GM23338 (cell line): Measurements from ENCODE around the gene SEZ6. TPM values are rescaled to one million over a fixed set of nuclear protein-coding genes. Genes with fewer than 3 reads are reported as not detected.

ENCODE experiments used
- ATAC-seq: fragments of 200-7000 bp; cut with Tn5 transposase; 3 replicates; pipeline ENCODE4 v1.9.1; 2020
- DNase-seq: peaks from one replicate; pipeline ENCODE4 v3.0.0-alpha.2; 2015; ENCODE audit warnings: low spot score
- H2AFZ ChIP-seq: fragments of 200-600 bp; sonication (generic); 2 replicates; pipeline ENCODE4 v1.8.0; 2016; ENCODE audit warnings: antibody characterized with exemption, mild to moderate bottlenecking, moderate library complexity
- H3F3A ChIP-seq: fragments of 200-600 bp; sonication (generic); replicated peaks from 2 replicates; pipeline ENCODE4 v1.8.0; 2017; ENCODE audit warnings: antibody characterized with exemption, mixed run types, low read depth
- H3K27ac ChIP-seq: fragments of 200-600 bp; sonication (generic); 2 replicates; pipeline ENCODE4 v1.6.1; 2016; ENCODE audit warnings: low read depth
- H3K27me3 ChIP-seq: fragments of 200-600 bp; sonication (generic); 2 replicates; pipeline ENCODE4 v1.8.0; 2016; ENCODE audit warnings: mild to moderate bottlenecking, mixed run types, moderate library complexity; ENCODE audit not compliant: insufficient read depth
- H3K36me3 ChIP-seq: fragments of 200-600 bp; sonication (generic); 2 replicates; pipeline ENCODE4 v1.8.0; 2016; ENCODE audit warnings: mild to moderate bottlenecking; ENCODE audit not compliant: insufficient read depth
- H3K4me1 ChIP-seq: fragments of 200-600 bp; sonication (generic); 2 replicates; pipeline ENCODE4 v1.8.0; 2016; ENCODE audit warnings: mild to moderate bottlenecking, moderate library complexity; ENCODE audit not compliant: insufficient read depth
- H3K4me2 ChIP-seq: fragments of 200-600 bp; sonication (generic); 2 replicates; pipeline ENCODE4 v1.7.1; 2017; ENCODE audit warnings: mixed run types
- H3K4me3 ChIP-seq: fragments of 200-600 bp; sonication (generic); 2 replicates; pipeline ENCODE4 v1.6.1; 2016; ENCODE audit warnings: mixed run types
- H3K79me2 ChIP-seq: fragments of 200-600 bp; sonication (generic); replicated peaks from 2 replicates; pipeline ENCODE4 v1.8.0; 2017; ENCODE audit warnings: mild to moderate bottlenecking; ENCODE audit not compliant: insufficient read depth
- H3K9me2 ChIP-seq: fragments of 200-600 bp; sonication (generic); 2 replicates; pipeline ENCODE4 v1.8.0; 2017; ENCODE audit not compliant: insufficient read depth
- H4K20me1 ChIP-seq: fragments of 200-600 bp; sonication (generic); replicated peaks from 2 replicates; pipeline ENCODE4 v1.8.0; 2017; ENCODE audit warnings: mild to moderate bottlenecking; ENCODE audit not compliant: insufficient read depth
- H3K27ac Mint-ChIP-seq: 2 replicates; pipeline ENCODE4 v1.8.0; 2020; ENCODE audit warnings: inconsistent platforms, mild to moderate bottlenecking, moderate library complexity, mixed read lengths
- H3K27me3 Mint-ChIP-seq: 3 replicates; pipeline ENCODE4 v1.8.0; 2022; ENCODE audit warnings: low read depth, mild to moderate bottlenecking, moderate library complexity, mixed read lengths, inconsistent platforms; ENCODE audit not compliant: insufficient read depth, poor library complexity
- H3K36me3 Mint-ChIP-seq: 3 replicates; pipeline ENCODE4 v1.8.0; 2021; ENCODE audit warnings: low read depth, mild to moderate bottlenecking, inconsistent platforms, moderate library complexity, mixed read lengths
- H3K4me1 Mint-ChIP-seq: 3 replicates; pipeline ENCODE4 v1.8.0; 2020; ENCODE audit warnings: mild to moderate bottlenecking, inconsistent platforms, mixed read lengths
- H3K4me3 Mint-ChIP-seq: 3 replicates; pipeline ENCODE4 v1.8.0; 2021; ENCODE audit warnings: moderate library complexity, mild to moderate bottlenecking, inconsistent platforms, mixed read lengths
- H3K9me3 Mint-ChIP-seq: 3 replicates; pipeline ENCODE4 v1.8.0; 2020; ENCODE audit warnings: moderate library complexity, mild to moderate bottlenecking, inconsistent platforms, mixed read lengths
- CREB1 ChIP-seq: fragments of 250-450 bp; sonication (Bioruptor Pico); IDR thresholded peaks from 2 replicates; pipeline ENCODE4 v1.5.0; 2020; ENCODE audit warnings: low read depth, mild to moderate bottlenecking, moderate library complexity
- EZH2 ChIP-seq: fragments of 200-600 bp; sonication (generic); IDR thresholded peaks from one replicate; pipeline ENCODE4 v1.8.0; 2017; ENCODE audit warnings: antibody characterized with exemption, mild to moderate bottlenecking, low read depth; ENCODE audit not compliant: unreplicated experiment
- EZH2phosphoT487 ChIP-seq: fragments of 200-600 bp; sonication (generic); IDR thresholded peaks from one replicate; pipeline ENCODE4 v1.8.1; 2018; ENCODE audit warnings: antibody characterized with exemption; ENCODE audit not compliant: unreplicated experiment
- JUNB ChIP-seq: IDR thresholded peaks from one replicate; pipeline ENCODE4 v1.6.1; 2016; ENCODE audit warnings: antibody characterized with exemption; ENCODE audit not compliant: unreplicated experiment
- NANOG ChIP-seq: IDR thresholded peaks from 2 replicates; pipeline ENCODE4 v1.6.1; 2016; ENCODE audit warnings: antibody characterized with exemption, borderline replicate concordance
- POLR2AphosphoS5 ChIP-seq: IDR thresholded peaks from 2 replicates; pipeline ENCODE4 v1.6.1; 2016; ENCODE audit warnings: antibody characterized with exemption, low read depth
- STAT1 ChIP-seq: IDR thresholded peaks from one replicate; pipeline ENCODE4 v1.6.1; 2016; ENCODE audit warnings: antibody characterized with exemption; ENCODE audit not compliant: unreplicated experiment
- ZNF114 ChIP-seq: fragments of 250-450 bp; sonication (Bioruptor Pico); IDR thresholded peaks from 2 replicates; pipeline ENCODE4 v1.5.0; 2020; ENCODE audit warnings: mild to moderate bottlenecking, moderate library complexity
- ZNF331 ChIP-seq: fragments of 250-450 bp; sonication (Bioruptor Pico); IDR thresholded peaks from 2 replicates; pipeline ENCODE4 v1.5.0; 2020; ENCODE audit warnings: low read depth, mild to moderate bottlenecking, moderate library complexity
- polyA plus RNA-seq: library from polyadenylated mRNA; unstranded; fragments of >200 nt; fragmentation: Nextera tagmentation; extraction: Ambion mirVana; gene quantifications from 2 replicates; pipeline ENCODE4 v1.2.1, GENCODE V29; 2016
- total RNA-seq: library from RNA; depleted of rRNA; stranded (reverse); fragments of >200 nt; shearing (Covaris generic); gene quantifications from 2 replicates; pipeline ENCODE4 v1.2.3, GENCODE V29; 2014
- TF ChIP-seq, protein P1 (sequence below): IDR thresholded peaks from 2 replicates; pipeline ENCODE4 v1.6.1; 2016; ENCODE audit warnings: antibody characterized with exemption
- TF ChIP-seq, protein P2 (sequence below): fragments of 250-450 bp; sonication (Bioruptor Pico); IDR thresholded peaks from 2 replicates; pipeline ENCODE4 v1.5.0; 2020; ENCODE audit warnings: mild to moderate bottlenecking, moderate library complexity
- TF ChIP-seq, protein P3 (sequence below): IDR thresholded peaks from one replicate; pipeline ENCODE4 v1.6.1; 2018; ENCODE audit warnings: antibody characterized with exemption; ENCODE audit not compliant: unreplicated experiment
- TF ChIP-seq, protein P4 (sequence below), 2 experiments: fragments of 200-600 bp in 1 of 2; sonication (generic) in 1 of 2; conservative IDR thresholded peaks; 2 replicates each; pipeline versions ENCODE4 v1.5.1 to v1.6.1; 2016 to 2017; ENCODE audit warnings: antibody characterized with exemption in 2 of 2, low read depth in 2 of 2, mild to moderate bottlenecking in 2 of 2, moderate library complexity in 1 of 2

The SEZ6 gene
- total and polyA plus RNA-seq, 2 experiments from 2014 or later = 1.0 to 6.5 TPM

DNA sequence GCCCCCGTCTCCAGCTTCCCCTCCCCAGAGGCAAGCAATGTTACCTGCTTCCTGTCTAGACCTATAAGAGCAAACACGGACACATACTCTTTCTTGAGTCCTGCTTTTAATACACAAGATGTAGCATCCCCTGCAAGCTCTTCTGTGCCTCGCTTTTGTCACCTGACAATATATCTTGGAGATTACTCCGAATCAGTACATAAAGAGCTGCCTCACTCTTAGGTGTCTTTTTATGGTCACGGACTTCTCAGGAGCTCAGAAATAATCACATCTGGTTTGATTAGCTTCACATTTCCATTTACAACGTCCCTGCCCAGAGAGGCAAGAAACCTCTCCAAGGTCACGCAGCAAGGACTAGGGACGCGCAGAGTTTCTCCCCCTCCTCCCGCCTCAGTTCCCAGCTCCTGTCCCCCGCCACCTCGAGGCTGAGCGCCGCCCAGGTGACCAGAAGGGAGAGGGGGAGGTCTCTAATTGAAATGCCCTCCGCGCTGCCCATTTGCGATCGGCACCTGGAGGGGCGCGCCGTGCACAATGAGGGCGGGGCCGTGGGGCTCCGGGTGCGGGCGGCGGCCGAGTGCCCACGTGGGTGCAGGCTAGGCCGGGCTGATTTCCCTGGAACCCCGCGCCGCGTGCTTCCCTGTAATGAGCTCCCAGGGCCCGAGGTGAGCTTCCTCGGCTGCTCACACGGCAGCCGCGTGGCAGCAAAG is 13.8 kb upstream of the SEZ6 start:
- Histone ChIP-seq H3K9me2 (0 out of 2 replicates have a peak, but pooled peaks cover 4% of the 10 kb centered on the region), H4K20me1 (no peaks in the 10 kb centered on the region), H2AFZ (peak overlapping the region; percentile 1; the same call in 1 of the 2 replicates), H3K27ac (no peak overlapping the region), H3K27me3 (peaks cover 5% of the 10 kb centered on the region; the same call in 1 of the 2 replicates), H3K79me2 (no peaks in the 10 kb centered on the region), H3K36me3 (no peaks in the 10 kb centered on the region), H3K4me3 (peak overlapping the region; percentile 43), H3K4me2 (peak overlapping the region; percentile 69), H3K4me1 (peaks cover 62% of the 10 kb centered on the region), H3F3A (peaks cover 25% of the 10 kb centered on the region)
- TF ChIP-seq ZNF331 (no peak), STAT1 (no peak), POLR2AphosphoS5 (no peak), EZH2phosphoT487 (no peak), NANOG (no peak), JUNB (no peak), ZNF114 (CRISPR knock-in tag) (no peak), CREB1 (CRISPR knock-in tag) (no peak), EZH2 (no peak)
- TF ChIP-seq, protein P1, sequence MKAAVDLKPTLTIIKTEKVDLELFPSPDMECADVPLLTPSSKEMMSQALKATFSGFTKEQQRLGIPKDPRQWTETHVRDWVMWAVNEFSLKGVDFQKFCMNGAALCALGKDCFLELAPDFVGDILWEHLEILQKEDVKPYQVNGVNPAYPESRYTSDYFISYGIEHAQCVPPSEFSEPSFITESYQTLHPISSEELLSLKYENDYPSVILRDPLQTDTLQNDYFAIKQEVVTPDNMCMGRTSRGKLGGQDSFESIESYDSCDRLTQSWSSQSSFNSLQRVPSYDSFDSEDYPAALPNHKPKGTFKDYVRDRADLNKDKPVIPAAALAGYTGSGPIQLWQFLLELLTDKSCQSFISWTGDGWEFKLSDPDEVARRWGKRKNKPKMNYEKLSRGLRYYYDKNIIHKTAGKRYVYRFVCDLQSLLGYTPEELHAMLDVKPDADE = no peak
- TF ChIP-seq, protein P2, sequence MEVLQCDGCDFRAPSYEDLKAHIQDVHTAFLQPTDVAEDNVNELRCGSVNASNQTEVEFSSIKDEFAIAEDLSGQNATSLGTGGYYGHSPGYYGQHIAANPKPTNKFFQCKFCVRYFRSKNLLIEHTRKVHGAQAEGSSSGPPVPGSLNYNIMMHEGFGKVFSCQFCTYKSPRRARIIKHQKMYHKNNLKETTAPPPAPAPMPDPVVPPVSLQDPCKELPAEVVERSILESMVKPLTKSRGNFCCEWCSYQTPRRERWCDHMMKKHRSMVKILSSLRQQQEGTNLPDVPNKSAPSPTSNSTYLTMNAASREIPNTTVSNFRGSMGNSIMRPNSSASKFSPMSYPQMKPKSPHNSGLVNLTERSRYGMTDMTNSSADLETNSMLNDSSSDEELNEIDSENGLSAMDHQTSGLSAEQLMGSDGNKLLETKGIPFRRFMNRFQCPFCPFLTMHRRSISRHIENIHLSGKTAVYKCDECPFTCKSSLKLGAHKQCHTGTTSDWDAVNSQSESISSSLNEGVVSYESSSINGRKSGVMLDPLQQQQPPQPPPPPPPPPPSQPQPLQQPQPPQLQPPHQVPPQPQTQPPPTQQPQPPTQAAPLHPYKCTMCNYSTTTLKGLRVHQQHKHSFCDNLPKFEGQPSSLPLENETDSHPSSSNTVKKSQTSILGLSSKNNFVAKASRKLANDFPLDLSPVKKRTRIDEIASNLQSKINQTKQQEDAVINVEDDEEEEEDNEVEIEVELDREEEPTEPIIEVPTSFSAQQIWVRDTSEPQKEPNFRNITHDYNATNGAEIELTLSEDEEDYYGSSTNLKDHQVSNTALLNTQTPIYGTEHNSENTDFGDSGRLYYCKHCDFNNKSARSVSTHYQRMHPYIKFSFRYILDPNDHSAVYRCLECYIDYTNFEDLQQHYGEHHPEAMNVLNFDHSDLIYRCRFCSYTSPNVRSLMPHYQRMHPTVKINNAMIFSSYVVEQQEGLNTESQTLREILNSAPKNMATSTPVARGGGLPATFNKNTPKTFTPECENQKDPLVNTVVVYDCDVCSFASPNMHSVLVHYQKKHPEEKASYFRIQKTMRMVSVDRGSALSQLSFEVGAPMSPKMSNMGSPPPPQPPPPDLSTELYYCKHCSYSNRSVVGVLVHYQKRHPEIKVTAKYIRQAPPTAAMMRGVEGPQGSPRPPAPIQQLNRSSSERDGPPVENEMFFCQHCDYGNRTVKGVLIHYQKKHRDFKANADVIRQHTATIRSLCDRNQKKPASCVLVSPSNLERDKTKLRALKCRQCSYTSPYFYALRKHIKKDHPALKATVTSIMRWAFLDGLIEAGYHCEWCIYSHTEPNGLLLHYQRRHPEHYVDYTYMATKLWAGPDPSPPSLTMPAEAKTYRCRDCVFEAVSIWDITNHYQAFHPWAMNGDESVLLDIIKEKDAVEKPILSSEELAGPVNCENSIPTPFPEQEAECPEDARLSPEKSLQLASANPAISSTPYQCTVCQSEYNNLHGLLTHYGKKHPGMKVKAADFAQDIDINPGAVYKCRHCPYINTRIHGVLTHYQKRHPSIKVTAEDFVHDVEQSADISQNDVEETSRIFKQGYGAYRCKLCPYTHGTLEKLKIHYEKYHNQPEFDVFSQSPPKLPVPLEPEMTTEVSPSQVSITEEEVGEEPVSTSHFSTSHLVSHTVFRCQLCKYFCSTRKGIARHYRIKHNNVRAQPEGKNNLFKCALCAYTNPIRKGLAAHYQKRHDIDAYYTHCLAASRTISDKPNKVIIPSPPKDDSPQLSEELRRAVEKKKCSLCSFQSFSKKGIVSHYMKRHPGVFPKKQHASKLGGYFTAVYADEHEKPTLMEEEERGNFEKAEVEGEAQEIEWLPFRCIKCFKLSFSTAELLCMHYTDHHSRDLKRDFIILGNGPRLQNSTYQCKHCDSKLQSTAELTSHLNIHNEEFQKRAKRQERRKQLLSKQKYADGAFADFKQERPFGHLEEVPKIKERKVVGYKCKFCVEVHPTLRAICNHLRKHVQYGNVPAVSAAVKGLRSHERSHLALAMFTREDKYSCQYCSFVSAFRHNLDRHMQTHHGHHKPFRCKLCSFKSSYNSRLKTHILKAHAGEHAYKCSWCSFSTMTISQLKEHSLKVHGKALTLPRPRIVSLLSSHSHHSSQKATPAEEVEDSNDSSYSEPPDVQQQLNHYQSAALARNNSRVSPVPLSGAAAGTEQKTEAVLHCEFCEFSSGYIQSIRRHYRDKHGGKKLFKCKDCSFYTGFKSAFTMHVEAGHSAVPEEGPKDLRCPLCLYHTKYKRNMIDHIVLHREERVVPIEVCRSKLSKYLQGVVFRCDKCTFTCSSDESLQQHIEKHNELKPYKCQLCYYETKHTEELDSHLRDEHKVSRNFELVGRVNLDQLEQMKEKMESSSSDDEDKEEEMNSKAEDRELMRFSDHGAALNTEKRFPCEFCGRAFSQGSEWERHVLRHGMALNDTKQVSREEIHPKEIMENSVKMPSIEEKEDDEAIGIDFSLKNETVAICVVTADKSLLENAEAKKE (CRISPR knock-in tag) = no peak
- TF ChIP-seq, protein P3, sequence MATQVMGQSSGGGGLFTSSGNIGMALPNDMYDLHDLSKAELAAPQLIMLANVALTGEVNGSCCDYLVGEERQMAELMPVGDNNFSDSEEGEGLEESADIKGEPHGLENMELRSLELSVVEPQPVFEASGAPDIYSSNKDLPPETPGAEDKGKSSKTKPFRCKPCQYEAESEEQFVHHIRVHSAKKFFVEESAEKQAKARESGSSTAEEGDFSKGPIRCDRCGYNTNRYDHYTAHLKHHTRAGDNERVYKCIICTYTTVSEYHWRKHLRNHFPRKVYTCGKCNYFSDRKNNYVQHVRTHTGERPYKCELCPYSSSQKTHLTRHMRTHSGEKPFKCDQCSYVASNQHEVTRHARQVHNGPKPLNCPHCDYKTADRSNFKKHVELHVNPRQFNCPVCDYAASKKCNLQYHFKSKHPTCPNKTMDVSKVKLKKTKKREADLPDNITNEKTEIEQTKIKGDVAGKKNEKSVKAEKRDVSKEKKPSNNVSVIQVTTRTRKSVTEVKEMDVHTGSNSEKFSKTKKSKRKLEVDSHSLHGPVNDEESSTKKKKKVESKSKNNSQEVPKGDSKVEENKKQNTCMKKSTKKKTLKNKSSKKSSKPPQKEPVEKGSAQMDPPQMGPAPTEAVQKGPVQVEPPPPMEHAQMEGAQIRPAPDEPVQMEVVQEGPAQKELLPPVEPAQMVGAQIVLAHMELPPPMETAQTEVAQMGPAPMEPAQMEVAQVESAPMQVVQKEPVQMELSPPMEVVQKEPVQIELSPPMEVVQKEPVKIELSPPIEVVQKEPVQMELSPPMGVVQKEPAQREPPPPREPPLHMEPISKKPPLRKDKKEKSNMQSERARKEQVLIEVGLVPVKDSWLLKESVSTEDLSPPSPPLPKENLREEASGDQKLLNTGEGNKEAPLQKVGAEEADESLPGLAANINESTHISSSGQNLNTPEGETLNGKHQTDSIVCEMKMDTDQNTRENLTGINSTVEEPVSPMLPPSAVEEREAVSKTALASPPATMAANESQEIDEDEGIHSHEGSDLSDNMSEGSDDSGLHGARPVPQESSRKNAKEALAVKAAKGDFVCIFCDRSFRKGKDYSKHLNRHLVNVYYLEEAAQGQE = no peak
- TF ChIP-seq, protein P4, sequence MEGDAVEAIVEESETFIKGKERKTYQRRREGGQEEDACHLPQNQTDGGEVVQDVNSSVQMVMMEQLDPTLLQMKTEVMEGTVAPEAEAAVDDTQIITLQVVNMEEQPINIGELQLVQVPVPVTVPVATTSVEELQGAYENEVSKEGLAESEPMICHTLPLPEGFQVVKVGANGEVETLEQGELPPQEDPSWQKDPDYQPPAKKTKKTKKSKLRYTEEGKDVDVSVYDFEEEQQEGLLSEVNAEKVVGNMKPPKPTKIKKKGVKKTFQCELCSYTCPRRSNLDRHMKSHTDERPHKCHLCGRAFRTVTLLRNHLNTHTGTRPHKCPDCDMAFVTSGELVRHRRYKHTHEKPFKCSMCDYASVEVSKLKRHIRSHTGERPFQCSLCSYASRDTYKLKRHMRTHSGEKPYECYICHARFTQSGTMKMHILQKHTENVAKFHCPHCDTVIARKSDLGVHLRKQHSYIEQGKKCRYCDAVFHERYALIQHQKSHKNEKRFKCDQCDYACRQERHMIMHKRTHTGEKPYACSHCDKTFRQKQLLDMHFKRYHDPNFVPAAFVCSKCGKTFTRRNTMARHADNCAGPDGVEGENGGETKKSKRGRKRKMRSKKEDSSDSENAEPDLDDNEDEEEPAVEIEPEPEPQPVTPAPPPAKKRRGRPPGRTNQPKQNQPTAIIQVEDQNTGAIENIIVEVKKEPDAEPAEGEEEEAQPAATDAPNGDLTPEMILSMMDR (conservative IDR thresholded peaks at IDR 0.05; ENCODE audit: low read depth in 2 of 2) = no peak
- Mint-ChIP-seq H3K9me3 (no peaks in the 10 kb centered on the region), H3K27ac (no peak overlapping the region; the same call in 1 of the 2 replicates), H3K4me1 (peaks cover 58% of the 10 kb centered on the region), H3K4me3 (peak overlapping the region; percentile 56), H3K27me3 (peaks cover 15% of the 10 kb centered on the region), H3K36me3 (no peaks in the 10 kb centered on the region)
- DNase-seq = peak; percentile 81
- peak; percentile 75 for ATAC-seq
